ENCODE results near the gene EHBP1. TPM values are rescaled to one million over a fixed set of nuclear protein-coding genes. Genes with fewer than 3 reads are reported as not detected.

The EHBP1 gene
- total and polyA plus RNA-seq, 2 experiments from 2014 or later = 27.2 to 47.9 TPM

DNA sequence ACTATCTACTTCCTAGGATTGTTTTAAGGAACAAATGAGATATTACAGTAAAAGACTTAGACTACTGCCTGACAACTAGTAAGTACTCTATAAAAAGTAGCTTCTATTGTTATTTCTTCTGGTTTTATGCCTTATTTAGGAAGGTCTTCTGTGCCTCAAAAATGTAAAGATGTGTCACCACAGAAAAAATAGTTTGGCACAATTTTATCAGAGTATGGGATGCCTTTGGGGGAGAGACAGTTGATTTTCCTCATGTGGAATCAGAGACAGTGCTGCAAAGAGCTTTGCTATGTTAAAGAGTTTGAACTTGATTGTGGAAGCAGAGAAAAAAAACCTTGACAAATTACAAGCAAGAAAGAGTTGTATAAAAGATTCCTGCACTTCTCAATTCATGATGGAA is 98.4 kb downstream of the EHBP1 start (continued):
- TF ChIP-seq, protein P1, sequence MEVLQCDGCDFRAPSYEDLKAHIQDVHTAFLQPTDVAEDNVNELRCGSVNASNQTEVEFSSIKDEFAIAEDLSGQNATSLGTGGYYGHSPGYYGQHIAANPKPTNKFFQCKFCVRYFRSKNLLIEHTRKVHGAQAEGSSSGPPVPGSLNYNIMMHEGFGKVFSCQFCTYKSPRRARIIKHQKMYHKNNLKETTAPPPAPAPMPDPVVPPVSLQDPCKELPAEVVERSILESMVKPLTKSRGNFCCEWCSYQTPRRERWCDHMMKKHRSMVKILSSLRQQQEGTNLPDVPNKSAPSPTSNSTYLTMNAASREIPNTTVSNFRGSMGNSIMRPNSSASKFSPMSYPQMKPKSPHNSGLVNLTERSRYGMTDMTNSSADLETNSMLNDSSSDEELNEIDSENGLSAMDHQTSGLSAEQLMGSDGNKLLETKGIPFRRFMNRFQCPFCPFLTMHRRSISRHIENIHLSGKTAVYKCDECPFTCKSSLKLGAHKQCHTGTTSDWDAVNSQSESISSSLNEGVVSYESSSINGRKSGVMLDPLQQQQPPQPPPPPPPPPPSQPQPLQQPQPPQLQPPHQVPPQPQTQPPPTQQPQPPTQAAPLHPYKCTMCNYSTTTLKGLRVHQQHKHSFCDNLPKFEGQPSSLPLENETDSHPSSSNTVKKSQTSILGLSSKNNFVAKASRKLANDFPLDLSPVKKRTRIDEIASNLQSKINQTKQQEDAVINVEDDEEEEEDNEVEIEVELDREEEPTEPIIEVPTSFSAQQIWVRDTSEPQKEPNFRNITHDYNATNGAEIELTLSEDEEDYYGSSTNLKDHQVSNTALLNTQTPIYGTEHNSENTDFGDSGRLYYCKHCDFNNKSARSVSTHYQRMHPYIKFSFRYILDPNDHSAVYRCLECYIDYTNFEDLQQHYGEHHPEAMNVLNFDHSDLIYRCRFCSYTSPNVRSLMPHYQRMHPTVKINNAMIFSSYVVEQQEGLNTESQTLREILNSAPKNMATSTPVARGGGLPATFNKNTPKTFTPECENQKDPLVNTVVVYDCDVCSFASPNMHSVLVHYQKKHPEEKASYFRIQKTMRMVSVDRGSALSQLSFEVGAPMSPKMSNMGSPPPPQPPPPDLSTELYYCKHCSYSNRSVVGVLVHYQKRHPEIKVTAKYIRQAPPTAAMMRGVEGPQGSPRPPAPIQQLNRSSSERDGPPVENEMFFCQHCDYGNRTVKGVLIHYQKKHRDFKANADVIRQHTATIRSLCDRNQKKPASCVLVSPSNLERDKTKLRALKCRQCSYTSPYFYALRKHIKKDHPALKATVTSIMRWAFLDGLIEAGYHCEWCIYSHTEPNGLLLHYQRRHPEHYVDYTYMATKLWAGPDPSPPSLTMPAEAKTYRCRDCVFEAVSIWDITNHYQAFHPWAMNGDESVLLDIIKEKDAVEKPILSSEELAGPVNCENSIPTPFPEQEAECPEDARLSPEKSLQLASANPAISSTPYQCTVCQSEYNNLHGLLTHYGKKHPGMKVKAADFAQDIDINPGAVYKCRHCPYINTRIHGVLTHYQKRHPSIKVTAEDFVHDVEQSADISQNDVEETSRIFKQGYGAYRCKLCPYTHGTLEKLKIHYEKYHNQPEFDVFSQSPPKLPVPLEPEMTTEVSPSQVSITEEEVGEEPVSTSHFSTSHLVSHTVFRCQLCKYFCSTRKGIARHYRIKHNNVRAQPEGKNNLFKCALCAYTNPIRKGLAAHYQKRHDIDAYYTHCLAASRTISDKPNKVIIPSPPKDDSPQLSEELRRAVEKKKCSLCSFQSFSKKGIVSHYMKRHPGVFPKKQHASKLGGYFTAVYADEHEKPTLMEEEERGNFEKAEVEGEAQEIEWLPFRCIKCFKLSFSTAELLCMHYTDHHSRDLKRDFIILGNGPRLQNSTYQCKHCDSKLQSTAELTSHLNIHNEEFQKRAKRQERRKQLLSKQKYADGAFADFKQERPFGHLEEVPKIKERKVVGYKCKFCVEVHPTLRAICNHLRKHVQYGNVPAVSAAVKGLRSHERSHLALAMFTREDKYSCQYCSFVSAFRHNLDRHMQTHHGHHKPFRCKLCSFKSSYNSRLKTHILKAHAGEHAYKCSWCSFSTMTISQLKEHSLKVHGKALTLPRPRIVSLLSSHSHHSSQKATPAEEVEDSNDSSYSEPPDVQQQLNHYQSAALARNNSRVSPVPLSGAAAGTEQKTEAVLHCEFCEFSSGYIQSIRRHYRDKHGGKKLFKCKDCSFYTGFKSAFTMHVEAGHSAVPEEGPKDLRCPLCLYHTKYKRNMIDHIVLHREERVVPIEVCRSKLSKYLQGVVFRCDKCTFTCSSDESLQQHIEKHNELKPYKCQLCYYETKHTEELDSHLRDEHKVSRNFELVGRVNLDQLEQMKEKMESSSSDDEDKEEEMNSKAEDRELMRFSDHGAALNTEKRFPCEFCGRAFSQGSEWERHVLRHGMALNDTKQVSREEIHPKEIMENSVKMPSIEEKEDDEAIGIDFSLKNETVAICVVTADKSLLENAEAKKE (CRISPR knock-in tag; IDR thresholded peaks at IDR 0.05) = no peak
- TF ChIP-seq, protein P2, sequence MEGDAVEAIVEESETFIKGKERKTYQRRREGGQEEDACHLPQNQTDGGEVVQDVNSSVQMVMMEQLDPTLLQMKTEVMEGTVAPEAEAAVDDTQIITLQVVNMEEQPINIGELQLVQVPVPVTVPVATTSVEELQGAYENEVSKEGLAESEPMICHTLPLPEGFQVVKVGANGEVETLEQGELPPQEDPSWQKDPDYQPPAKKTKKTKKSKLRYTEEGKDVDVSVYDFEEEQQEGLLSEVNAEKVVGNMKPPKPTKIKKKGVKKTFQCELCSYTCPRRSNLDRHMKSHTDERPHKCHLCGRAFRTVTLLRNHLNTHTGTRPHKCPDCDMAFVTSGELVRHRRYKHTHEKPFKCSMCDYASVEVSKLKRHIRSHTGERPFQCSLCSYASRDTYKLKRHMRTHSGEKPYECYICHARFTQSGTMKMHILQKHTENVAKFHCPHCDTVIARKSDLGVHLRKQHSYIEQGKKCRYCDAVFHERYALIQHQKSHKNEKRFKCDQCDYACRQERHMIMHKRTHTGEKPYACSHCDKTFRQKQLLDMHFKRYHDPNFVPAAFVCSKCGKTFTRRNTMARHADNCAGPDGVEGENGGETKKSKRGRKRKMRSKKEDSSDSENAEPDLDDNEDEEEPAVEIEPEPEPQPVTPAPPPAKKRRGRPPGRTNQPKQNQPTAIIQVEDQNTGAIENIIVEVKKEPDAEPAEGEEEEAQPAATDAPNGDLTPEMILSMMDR (conservative IDR thresholded peaks at IDR 0.05; ENCODE audit: low read depth in 2 of 2) = no peak
- no peak for TF ChIP-seq NANOG (IDR thresholded peaks at IDR 0.05; ENCODE audit: borderline replicate concordance)

DNA sequence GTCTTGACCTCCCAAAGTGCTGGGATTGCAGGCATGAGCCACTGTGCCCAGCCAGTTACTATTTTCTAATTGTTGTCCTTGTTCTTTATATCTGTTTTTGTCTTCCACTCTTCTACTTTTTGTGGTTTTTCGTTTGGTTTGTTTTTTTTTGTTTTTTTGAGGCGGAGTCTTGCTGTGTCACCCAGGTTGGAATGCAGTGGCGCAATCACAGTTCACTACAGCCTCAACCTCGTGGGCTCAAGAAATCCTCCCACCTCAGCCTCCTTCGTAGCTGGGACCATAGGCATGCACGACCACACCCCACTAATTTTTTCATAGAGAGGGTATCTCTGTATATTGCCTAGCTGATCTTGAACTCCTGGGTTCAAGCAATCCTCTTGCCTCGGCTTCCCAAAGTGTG is 100.7 kb downstream of the EHBP1 start:
- no peaks in the 10 kb centered on the region for H3K27me3 ChIP-seq (ENCODE audit: insufficient read depth)
- H4K20me1 ChIP-seq (replicated peaks; ENCODE audit: insufficient read depth) = peaks cover 3% of the 10 kb centered on the region; the same call in 1 of the 2 replicates
- no peak overlapping the region for H3K4me3 ChIP-seq
- 0 out of 2 replicates have a peak, but pooled peaks cover 13% of the 10 kb centered on the region for H3K79me2 ChIP-seq (replicated peaks; ENCODE audit: insufficient read depth)
- no peaks in the 10 kb centered on the region for H3K4me1 ChIP-seq (ENCODE audit: insufficient read depth)
- H3K4me2 ChIP-seq = no peak overlapping the region
- H2AFZ ChIP-seq = no peak overlapping the region
- Mint-ChIP-seq H3K27ac (no peak overlapping the region; the same call in 1 of the 2 replicates), H3K27me3 (ENCODE audit: insufficient read depth, low read depth, poor library complexity) (peaks cover 1% of the 10 kb centered on the region), H3K9me3 (no peaks in the 10 kb centered on the region; the same call in 2 of the 3 replicates), H3K4me3 (no peak overlapping the region), H3K4me1 (peaks cover 4% of the 10 kb centered on the region; the same call in 2 of the 3 replicates), H3K36me3 (ENCODE audit: low read depth) (peaks cover 20% of the 10 kb centered on the region; the same call in 2 of the 3 replicates)
- no peak overlapping the region for H3K27ac ChIP-seq (ENCODE audit: low read depth)
- no peaks in the 10 kb centered on the region for H3K36me3 ChIP-seq (ENCODE audit: insufficient read depth)
- no peaks in the 10 kb centered on the region for H3K9me2 ChIP-seq (ENCODE audit: insufficient read depth)
- DNase-seq (ENCODE audit: low spot score) = no peak
- H3F3A ChIP-seq (replicated peaks; ENCODE audit: low read depth) = no peaks in the 10 kb centered on the region
- ATAC-seq = no peak
- TF ChIP-seq, protein P1 (CRISPR knock-in tag; IDR thresholded peaks at IDR 0.05) = no peak
- TF ChIP-seq EZH2 (IDR thresholded peaks at IDR 0.05; ENCODE audit: low read depth, unreplicated experiment) = no peak
- no peak for TF ChIP-seq ZNF331 (CRISPR knock-in tag; IDR thresholded peaks at IDR 0.05; ENCODE audit: low read depth)
- TF ChIP-seq ZNF114 (CRISPR knock-in tag; IDR thresholded peaks at IDR 0.05) = no peak

All from GM23338 (cell line).